Fibroblast of skin of scalp (primary cell): ENCODE measurements around the gene C5orf22. TPM values are rescaled to one million over a fixed set of nuclear protein-coding genes. Genes with fewer than 3 reads are reported as not detected.
A peak's percentile ranks its signal among the peaks of the same experiment; 100 is the strongest.
"Not testable (repeated sequence)": the region's sequence is repeated elsewhere in the genome, so short reads cannot be mapped to it uniquely, and the experiment has no call there.

ENCODE experiments used
- DNase-seq: peaks from one replicate; pipeline ENCODE4 v3.0.0-alpha.2; 2013
- polyA plus RNA-seq, 2 experiments: library from polyadenylated mRNA; unstranded; fragments of 120-200 nt; gene quantifications; one replicate each; pipeline ENCODE4 v1.2.1, GENCODE V29; 2013; ENCODE audit not compliant: insufficient read length in 2 of 2

The C5orf22 gene
- 15.2 TPM for polyA plus RNA-seq (2013, experiment 1 of 2; ENCODE audit: insufficient read length)
- 17.5 TPM for polyA plus RNA-seq (2013, experiment 2 of 2; ENCODE audit: insufficient read length)

DNA sequence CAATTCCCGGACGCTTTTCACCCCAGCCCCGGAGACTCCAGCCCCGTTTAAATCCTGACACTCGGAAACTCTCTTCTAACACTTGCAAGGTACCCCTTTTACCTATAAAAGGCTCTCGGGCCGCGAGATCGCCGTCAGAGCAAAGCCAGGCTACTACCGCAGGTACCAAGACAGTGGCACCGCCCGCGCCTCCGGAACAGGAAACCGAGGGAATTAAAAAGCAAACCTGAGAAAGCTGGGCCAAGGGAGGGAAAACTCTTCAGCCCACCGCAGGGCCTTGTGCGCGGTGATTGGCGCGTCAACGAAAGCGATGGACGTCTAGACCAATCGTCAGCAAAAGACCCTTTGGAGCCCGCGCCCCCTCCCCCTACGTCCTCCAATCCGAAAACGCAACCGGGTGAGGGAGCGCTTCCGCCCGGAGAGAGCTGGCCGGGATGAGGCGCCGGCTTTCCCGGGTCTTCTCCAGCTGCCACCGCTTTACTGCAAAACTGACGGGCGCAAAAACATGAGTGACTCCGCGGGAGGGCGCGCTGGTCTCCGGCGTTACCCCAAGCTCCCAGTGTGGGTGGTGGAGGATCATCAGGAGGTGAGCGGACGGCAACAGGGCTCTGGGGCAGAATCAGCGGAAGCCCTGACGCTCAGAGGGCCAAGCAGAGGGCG, at the start of gene C5orf22, which contains the start of gene DROSHA:
Gene C5orf22, plus strand, starts transcription at position 414 of the 660 bp plus-strand sequence. Its CDS starts 92 bp downstream, at position 506.
Gene DROSHA, minus strand, starts transcription at position 206 of the 660 bp plus-strand sequence. CDS start 3,034 bp downstream, outside the sequence.
- DNase-seq: peak; percentile 96

GRCh38 chr5:31485376-31486207, 46.5 kb upstream of the C5orf22 start:
- DNase-seq: no peak

DNA sequence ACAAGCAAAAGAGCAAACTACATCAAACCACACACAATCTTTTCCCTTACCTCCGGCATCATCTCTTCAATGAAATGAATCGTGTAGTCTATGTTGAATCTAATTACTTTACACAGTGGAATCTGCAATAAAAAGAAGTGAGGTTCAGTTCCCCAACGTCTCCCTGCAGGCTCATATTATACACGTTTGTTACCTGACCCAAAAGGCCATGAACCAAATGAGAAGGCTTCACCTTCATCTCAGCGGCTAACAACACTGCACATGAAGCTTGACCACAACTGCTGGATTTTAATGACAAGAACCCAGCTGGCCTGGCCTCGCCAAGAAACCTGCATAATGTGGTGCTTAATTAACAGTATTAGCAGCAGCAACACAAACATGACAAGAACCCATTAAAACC, 45.7 kb upstream of the C5orf22 start:
- DNase-seq: no peak

GRCh38 chr5:31487506-31487905, 44.6 kb upstream of the C5orf22 start:
- DNase-seq: peak; percentile 5

GRCh38 chr5:31492869-31493268, 39.2 kb upstream of the C5orf22 start:
- DNase-seq: no peak

DNA sequence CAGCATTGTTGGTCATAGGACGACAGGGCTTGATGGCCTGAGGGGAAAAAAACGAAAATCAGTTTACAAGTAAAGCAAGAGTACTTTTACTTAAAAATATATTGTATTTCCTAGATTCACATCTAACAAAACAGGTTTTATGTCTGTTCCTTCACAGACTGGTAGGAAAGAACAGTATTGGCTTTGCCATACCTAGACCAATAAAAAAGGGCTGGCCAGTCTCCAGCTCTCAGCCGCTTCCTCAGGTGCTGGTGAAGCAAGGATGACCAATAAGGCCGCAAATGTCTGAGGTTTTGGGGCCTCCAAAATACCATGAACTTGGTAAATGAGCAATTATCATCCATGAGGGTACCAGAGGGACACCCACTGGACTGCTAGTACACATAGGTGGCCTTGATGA, 36.8 kb upstream of the C5orf22 start:
- no peak for DNase-seq

GRCh38 chr5:31496301-31496700, 35.8 kb upstream of the C5orf22 start:
- DNase-seq: no peak

DNA sequence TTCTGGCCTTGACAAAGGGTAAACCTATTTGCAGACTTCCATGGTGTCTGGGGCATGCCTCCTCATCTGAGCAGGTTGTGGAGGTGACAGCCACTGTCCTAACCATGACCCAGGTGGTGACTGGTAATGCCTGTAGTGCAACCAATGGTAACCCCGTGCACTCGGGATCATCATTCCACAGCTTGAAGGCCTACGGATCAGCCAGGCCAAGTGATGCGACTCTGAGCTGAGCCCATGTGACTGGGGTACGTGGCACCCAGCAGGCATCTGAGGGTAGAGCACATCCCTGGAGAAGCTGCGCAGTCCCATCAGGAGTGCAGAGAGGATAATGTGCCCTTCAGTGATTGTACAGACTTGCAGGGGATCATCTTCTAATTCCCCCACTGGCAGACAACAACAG, 35.2 kb upstream of the C5orf22 start:
- no peak for DNase-seq

- no peak for DNase-seq
These were observed 31.8 kb upstream of the C5orf22 start for GRCh38 chr5:31500256-31500655.

- no peak for DNase-seq
These were observed 29.6 kb upstream of the C5orf22 start for GRCh38 chr5:31502506-31502905.

- DNase-seq: no peak
These were observed 27.6 kb upstream of the C5orf22 start for GRCh38 chr5:31504529-31504928.

DNA sequence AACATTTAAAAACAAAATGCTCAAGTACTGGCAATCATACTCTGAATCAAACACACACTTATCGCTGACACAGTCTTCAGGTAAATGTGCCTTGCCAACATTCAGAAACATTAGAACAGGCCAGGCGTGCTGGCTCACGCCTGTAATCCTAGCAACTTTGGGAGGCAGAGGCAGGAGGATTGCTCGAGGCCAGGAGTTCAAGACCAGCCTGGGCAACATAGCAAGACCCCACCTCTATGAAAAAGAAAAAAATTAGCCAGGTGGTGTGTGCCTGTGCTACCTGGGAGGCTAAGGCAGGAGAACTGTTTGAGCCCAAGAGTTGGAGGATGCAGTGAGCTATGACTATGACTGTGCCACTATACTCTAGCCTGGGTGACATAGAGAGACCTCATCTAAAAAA, 20.8 kb upstream of the C5orf22 start:
- DNase-seq: no peak

- DNase-seq: no peak
These were observed 15.3 kb upstream of the C5orf22 start for GRCh38 chr5:31516802-31517201.

DNA sequence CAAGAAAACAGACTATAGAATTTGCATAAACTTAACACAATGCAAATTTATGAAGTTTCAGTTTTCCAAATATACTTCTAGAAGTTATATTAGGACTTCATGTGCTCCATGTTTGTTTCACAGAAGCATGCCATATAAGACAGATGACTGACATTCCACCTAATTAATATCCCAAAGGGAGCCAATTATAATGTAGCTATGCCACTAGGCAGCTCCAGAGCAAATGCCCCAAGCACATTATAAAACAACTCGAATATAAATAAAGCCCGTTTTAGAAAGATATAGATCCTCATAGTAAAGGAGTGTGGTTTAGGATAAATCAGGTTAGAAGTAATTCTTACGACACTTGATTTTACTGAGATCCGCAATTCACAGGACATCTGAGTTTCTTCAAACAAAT, 9.1 kb upstream of the C5orf22 start:
- no peak for DNase-seq

DNA sequence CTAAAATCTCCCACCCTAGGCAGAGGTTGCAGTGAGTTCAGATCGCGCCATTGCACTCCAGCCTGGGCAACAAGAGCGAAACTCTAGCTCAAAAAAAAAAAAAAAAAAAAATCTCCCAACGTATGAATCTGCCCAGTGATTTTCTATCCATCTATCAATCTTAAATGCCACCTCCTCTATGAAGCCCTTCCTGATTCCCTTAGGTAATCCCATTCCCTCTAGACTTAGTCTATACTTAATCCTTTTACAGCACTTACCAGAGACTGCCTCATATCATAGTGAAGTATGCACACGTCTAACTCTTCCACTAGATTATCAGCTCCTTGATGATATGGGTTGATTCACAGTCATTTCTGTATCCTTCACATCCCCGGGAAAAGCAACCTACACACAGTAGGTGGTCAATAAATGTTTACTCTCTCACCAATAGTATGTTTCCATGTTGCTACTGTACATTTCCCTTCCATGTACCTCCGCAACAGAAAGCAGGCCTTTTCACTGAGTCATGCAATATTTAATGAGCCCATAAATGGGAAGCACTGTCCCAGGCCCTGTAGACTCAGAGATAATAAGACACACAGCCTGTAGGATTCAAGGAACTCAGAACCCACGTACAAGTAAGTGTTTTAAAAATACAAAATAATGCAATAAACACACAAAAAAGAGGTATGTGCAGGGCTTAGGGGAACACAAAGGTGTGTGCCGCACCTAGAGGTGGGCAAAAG, 1.4 kb upstream of the C5orf22 start:
- no peak for DNase-seq

GRCh38 chr5:31531543-31531887, 586 bp upstream of the C5orf22 start:
- peak; percentile 11 for DNase-seq

DNA sequence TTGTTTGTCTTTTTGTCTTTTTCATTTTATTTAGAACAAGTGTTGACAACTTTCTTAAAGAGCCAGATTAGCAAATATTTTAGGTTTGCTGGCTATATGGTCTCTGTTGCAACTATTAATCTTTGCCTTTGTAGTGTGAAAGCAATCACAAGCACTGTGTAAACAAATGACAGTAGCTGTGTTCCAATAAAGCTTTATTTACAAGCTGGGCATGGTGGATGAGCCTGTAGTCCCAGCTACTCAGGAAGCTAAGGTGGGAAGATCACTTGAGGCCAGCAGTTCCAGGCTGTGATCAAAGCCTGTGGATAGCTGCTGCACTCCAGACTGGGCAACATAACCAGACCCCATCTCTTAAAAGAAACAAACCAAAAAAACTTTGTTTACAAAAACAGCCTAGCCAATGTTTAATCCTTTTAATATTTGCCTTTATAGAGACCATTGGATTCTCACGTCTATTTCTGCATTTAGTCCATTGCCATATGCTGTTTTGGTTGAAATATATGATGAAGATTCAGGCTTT, 2.5 kb downstream of the C5orf22 start:
- DNase-seq: no peak

DNA sequence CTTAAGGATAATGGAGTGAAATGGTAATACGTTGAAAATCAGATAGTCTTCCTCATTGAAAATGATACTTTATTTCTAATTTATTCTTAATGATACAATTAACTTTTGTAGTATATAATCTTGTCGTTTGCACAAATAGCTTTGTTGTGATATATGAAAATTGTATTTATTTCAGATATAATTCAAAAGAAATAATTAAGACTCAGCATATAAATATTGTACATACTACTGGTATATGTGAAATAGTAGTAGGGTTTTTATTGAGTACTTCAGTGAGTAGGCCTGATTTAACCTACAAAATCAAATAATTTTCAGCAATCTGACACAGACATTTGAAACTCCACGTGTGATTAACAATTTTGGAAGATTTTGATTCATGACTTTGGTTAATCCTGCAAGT, 4.8 kb downstream of the C5orf22 start:
- no peak for DNase-seq

DNA sequence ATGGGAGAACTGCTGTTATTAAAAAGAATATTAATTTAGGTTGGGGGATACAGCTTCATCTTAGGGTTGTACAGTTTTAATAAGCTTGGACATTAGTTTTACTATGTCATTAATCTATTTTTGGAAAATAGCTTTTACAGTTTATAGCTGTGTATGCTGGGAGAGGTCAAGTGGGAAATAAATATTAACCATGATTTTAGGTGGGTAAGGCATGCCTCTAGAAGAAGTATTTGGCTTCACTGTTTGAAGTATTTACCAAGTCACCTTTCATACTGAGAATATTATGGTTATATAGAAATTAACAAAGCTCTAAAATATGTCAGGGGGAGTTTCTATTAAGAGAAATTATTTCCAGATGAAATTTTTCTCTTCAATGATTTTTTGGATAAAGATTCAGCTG, 5.2 kb downstream of the C5orf22 start:
- DNase-seq: no peak

DNA sequence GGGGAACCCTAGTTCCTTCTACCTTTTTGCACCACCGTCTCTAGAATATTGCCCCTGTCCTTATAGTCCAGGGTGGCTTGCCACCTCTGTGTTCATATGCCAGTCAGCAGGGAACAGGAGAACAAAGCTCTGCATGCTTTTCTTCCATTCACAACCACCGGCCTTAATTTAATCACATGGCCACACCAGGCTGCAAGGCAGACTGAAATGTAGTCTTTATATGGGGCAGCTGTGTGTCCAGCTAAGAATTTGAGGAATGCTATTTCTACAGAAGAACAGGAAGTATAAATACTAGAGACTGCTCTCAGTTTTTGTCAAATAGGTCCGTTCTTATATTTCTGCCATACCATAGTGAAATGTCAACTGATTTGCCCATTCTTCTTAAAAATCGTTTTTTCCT, 5.8 kb downstream of the C5orf22 start:
- peak; percentile 34 for DNase-seq

DNA sequence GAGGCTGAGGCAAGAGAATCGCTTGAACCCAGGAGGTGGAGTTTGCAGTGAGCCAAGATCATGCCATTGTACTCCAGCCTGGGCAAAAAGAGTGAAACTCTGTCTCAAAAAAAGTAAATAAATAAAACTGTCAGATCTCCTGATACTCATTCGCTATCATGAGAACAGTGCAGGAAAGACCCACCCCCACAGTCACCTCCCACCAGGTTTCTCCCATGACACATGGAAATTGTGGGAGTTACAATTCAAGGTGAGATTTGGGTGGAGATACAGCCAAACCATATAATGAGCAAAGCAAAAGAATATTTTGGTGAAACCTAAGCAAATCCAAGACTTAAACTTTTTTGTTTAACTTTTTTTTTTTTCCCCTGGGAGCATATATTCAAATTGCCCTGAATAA, 17.0 kb downstream of the C5orf22 start:
- not testable (repeated sequence) for DNase-seq

GRCh38 chr5:31551878-31552277, 19.8 kb downstream of the C5orf22 start:
- DNase-seq: no peak

- no peak for DNase-seq
These were observed 21.8 kb downstream of the C5orf22 start for GRCh38 chr5:31553863-31554262.
